HepG2 (cell line): ENCODE data around the gene SLC18A3. TPM values are rescaled to one million over a fixed set of nuclear protein-coding genes. Genes with fewer than 3 reads are reported as not detected.

Experiments
- CENPBD1 ChIP-seq: sonication (generic); formaldehyde crosslinking; IDR thresholded peaks from 2 replicates; pipeline ENCODE4 v1.8.0; 2022; ENCODE audit warnings: missing genetic modification reagents, low read depth, mild to moderate bottlenecking, borderline replicate concordance
- CENPT ChIP-seq: sonication (generic); formaldehyde crosslinking; IDR thresholded peaks from 2 replicates; pipeline ENCODE4 v1.8.0; 2022; ENCODE audit warnings: low read depth, mild to moderate bottlenecking, moderate library complexity, missing genetic modification reagents
- ELF1 ChIP-seq: sonication (generic); formaldehyde crosslinking; IDR thresholded peaks from 2 replicates; pipeline ENCODE4 v1.4.0; 2020; ENCODE audit warnings: missing genetic modification reagents
- KDM4B ChIP-seq: sonication (generic); formaldehyde crosslinking; IDR thresholded peaks from 2 replicates; pipeline ENCODE4 v1.4.0; 2020; ENCODE audit warnings: missing genetic modification reagents
- KDM6A ChIP-seq: IDR thresholded peaks from 2 replicates; pipeline ENCODE4 v1.6.1; 2016; ENCODE audit warnings: low read depth
- LCORL ChIP-seq, 2 experiments: fragments of 450-650 bp in 1 of 2; sonication (generic) in 1 of 2; formaldehyde crosslinking in 1 of 2; IDR thresholded peaks; 2 replicates each; pipeline versions ENCODE4 v1.5.0 to v1.6.1; 2017 to 2020; ENCODE audit warnings: antibody characterized with exemption in 1 of 2, missing genetic modification reagents in 1 of 2
- MLXIP ChIP-seq: sonication (generic); formaldehyde crosslinking; IDR thresholded peaks from 2 replicates; pipeline ENCODE4 v1.9.0; 2021; ENCODE audit warnings: missing genetic modification reagents, borderline replicate concordance
- MTA1 ChIP-seq: sonication (generic); formaldehyde crosslinking; IDR thresholded peaks from 2 replicates; pipeline ENCODE4 v1.4.0; 2020; ENCODE audit warnings: missing genetic modification reagents, mild to moderate bottlenecking, borderline replicate concordance
- NFRKB ChIP-seq: fragments of 450-650 bp; IDR thresholded peaks from 2 replicates; pipeline ENCODE4 v1.6.1; 2017
- NR3C1 ChIP-seq: sonication (generic); formaldehyde crosslinking; IDR thresholded peaks from 2 replicates; pipeline ENCODE4 v1.4.0; 2020; ENCODE audit warnings: missing genetic modification reagents
- RBAK ChIP-seq: sonication (generic); formaldehyde crosslinking; IDR thresholded peaks from 2 replicates; pipeline ENCODE4 v1.5.1; 2020; ENCODE audit warnings: mild to moderate bottlenecking, missing genetic modification reagents
- SIN3B ChIP-seq: fragments of 150-350 bp; IDR thresholded peaks from 2 replicates; pipeline ENCODE4 v1.6.1; 2014; ENCODE audit warnings: low read length
- TEAD3 ChIP-seq: optimal IDR thresholded peaks from 2 replicates; pipeline ENCODE3; 2016; ENCODE audit warnings: borderline replicate concordance
- THAP9 ChIP-seq: sonication (generic); formaldehyde crosslinking; IDR thresholded peaks from 2 replicates; pipeline ENCODE4; 2020; ENCODE audit warnings: missing genetic modification reagents, mild to moderate bottlenecking, borderline replicate concordance
- ZBTB20 ChIP-seq: sonication (generic); formaldehyde crosslinking; IDR thresholded peaks from 2 replicates; pipeline ENCODE4 v1.8.1; 2023; ENCODE audit warnings: missing genetic modification reagents, low read depth, mild to moderate bottlenecking, borderline replicate concordance
- ZBTB39 ChIP-seq: sonication (generic); formaldehyde crosslinking; IDR thresholded peaks from 2 replicates; pipeline ENCODE4 v1.5.0; 2020; ENCODE audit warnings: missing genetic modification reagents
- ZEB1 ChIP-seq: IDR thresholded peaks from 2 replicates; pipeline ENCODE4 v1.6.1; 2012; ENCODE audit warnings: mild to moderate bottlenecking, low read depth, inconsistent platforms; ENCODE audit not compliant: insufficient replicate concordance
- ZNF550 ChIP-seq: sonication (generic); formaldehyde crosslinking; IDR thresholded peaks from 2 replicates; pipeline ENCODE4 v1.4.0; 2020; ENCODE audit warnings: mild to moderate bottlenecking, missing genetic modification reagents, borderline replicate concordance
- ZNF577 ChIP-seq: sonication (generic); formaldehyde crosslinking; IDR thresholded peaks from 2 replicates; pipeline ENCODE4 v1.4.0; 2020; ENCODE audit warnings: mild to moderate bottlenecking, low read depth, missing genetic modification reagents, borderline replicate concordance
- ZNF597 ChIP-seq: sonication (generic); formaldehyde crosslinking; IDR thresholded peaks from 2 replicates; pipeline ENCODE4 v1.5.0; 2020; ENCODE audit warnings: missing genetic modification reagents
- ZNF775 ChIP-seq: sonication (generic); formaldehyde crosslinking; IDR thresholded peaks from 2 replicates; pipeline ENCODE4 v1.4.0; 2020; ENCODE audit warnings: missing genetic modification reagents, mild to moderate bottlenecking, moderate library complexity, borderline replicate concordance
- polyA plus RNA-seq, 8 experiments: library from polyadenylated mRNA; depleted of rRNA in 3 of 8; stranded (reverse) in 7 of 8; unstranded in 1 of 8; fragments of >200 nt; fragmentation: Illumina TruSeq in 4 of 8; extraction: Trizol in 4 of 8; gene quantifications; 2 replicates each; pipeline versions ENCODE4 v1.2.1 to v1.2.3, GENCODE V29; 2011 to 2016; ENCODE audit warnings: low read depth in 4 of 8, missing spikeins in 1 of 8, mixed read lengths in 1 of 8; ENCODE audit not compliant: insufficient read depth in 1 of 8
- total RNA-seq, 5 experiments: library from RNA; depleted of rRNA; stranded (reverse); fragments of >200 nt; fragmentation: Illumina TruSeq; extraction: Trizol; gene quantifications; 2 replicates each; pipeline ENCODE4 v1.2.3, GENCODE V29; 2016; ENCODE audit warnings: low read depth in 1 of 5

SLC18A3 gene
- total and polyA plus RNA-seq, 2 of the 13 experiments (the other 11 are each of a cell fraction or from before 2014, with no cell fraction given): not detected

GRCh38 chr10:49606981-49607535 lies 3.1 kb upstream of the SLC18A3 start (continued):
- no peak for TF ChIP-seq RBAK (CRISPR knock-in tag)
- TF ChIP-seq LCORL (IDR thresholded peaks at IDR 0.05): no peak
- no peak for TF ChIP-seq LCORL (CRISPR knock-in tag; IDR thresholded peaks at IDR 0.05)
- no peak for TF ChIP-seq MTA1 (CRISPR knock-in tag)
- TF ChIP-seq ZBTB39: no peak
- no peak for TF ChIP-seq KDM6A (CRISPR knock-in tag)
- no peak for TF ChIP-seq NFRKB
- no peak for TF ChIP-seq ZNF597 (CRISPR knock-in tag)
- TF ChIP-seq CENPT (CRISPR knock-in tag): no peak
- no peak for TF ChIP-seq ZNF577
- TF ChIP-seq CENPBD1: no peak
- TF ChIP-seq SIN3B: no peak
- TF ChIP-seq KDM4B (CRISPR knock-in tag): peak; percentile 82; the same call in 1 of the 2 replicates
- TF ChIP-seq NR3C1 (CRISPR knock-in tag): no peak
- no peak for TF ChIP-seq ZEB1
- no peak for TF ChIP-seq ZNF550
- TF ChIP-seq THAP9 (CRISPR knock-in tag): 0 out of 2 replicates have a peak, but pooled peaks have one; percentile 32
- TF ChIP-seq ELF1 (CRISPR knock-in tag): no peak
- TF ChIP-seq ZNF775 (CRISPR knock-in tag): no peak
- 0 out of 2 replicates have a peak, but pooled peaks have one; percentile 46 for TF ChIP-seq MLXIP
- TF ChIP-seq TEAD3: no peak
- no peak for TF ChIP-seq ZBTB20 (CRISPR knock-in tag)
